ENCODE measurements around the gene FAM83D. TPM values are rescaled to one million over a fixed set of nuclear protein-coding genes. Genes with fewer than 3 reads are reported as not detected.

FAM83D gene
- total RNA-seq, 1 donor from 2014 or later = 0.53 TPM

DNA sequence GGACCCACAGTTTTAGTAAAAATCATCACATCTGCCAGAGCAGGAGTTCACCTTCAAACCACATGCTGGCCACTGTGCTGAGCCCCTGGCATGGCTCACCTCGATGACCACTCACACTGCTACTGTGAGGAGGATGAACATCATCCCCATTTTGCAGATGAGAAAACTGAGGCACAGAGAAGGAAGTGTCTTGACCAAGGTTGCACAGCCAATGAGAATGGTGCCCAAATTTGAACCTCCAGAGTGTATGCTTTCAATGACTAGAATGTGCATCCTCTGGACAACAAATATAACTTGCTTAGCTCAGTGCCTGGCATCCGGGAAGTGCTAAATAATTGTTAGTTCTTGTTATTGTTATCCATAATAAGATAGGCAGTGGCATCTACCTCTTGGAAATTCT lies 37.2 kb upstream of the FAM83D start:
- Histone ChIP-seq H3K9me3 (no peaks in the 10 kb centered on the region), H3K36me3 (no peaks in the 10 kb centered on the region), H3K4me3 (no peak overlapping the region), H3K27ac (no peak overlapping the region), H3K27me3 (no peaks in the 10 kb centered on the region), H3K4me1 (peaks cover 0 to 2% of the 10 kb centered on the region in 2 donors)
- intact Hi-C loops (cut with DNase I) = no loop called here
- DNase-seq (ENCODE audit: low spot score in 2 of 2) = no peak
- TF ChIP-seq, protein P1, sequence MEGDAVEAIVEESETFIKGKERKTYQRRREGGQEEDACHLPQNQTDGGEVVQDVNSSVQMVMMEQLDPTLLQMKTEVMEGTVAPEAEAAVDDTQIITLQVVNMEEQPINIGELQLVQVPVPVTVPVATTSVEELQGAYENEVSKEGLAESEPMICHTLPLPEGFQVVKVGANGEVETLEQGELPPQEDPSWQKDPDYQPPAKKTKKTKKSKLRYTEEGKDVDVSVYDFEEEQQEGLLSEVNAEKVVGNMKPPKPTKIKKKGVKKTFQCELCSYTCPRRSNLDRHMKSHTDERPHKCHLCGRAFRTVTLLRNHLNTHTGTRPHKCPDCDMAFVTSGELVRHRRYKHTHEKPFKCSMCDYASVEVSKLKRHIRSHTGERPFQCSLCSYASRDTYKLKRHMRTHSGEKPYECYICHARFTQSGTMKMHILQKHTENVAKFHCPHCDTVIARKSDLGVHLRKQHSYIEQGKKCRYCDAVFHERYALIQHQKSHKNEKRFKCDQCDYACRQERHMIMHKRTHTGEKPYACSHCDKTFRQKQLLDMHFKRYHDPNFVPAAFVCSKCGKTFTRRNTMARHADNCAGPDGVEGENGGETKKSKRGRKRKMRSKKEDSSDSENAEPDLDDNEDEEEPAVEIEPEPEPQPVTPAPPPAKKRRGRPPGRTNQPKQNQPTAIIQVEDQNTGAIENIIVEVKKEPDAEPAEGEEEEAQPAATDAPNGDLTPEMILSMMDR (IDR thresholded peaks at IDR 0.05) = no peak

DNA sequence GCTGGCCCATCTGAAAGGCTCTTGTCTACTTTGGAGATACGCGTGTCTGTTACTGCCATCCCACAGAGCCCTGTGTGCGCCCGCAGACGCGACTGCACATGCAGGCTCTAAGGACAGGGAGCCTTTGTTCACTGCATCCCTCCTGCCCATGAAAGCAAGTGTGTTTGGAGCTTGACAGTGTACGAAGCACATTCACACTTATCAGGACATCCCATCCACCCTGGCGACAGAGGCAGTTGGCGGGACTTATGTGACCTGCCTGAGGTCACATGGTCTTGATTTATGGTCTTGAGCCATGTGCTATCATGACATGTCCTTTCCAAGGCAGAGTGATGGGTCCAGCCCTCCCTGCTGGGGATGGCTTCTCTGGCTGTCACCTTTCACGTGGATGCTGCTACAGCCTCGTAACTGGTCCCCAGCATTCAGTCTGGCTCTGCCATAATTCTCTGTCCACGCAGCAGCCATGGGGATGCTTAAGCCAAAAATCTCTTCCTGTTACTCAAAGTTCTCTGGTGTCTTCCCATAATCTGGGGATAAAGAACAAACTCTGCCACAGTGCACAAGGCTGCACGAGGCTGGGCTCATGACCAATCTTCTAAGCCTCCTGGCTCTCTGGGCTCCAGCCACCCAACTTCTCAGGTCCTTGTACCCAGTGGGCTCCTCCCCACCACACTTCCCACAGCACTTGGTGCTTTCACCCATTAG lies 36.3 kb upstream of the FAM83D start:
- no peaks in the 10 kb centered on the region for H3K9me3 ChIP-seq
- H3K27me3 ChIP-seq = no peaks in the 10 kb centered on the region
- intact Hi-C loops (cut with DNase I) = loop anchor here (10.0 kb wide), 1 partner anchor 75 kb away; no protein-coding TSS in a partner anchor
- no peak overlapping the region for H3K27ac ChIP-seq
- TF ChIP-seq, protein P1 (IDR thresholded peaks at IDR 0.05) = no peak
- DNase-seq (ENCODE audit: low spot score in 2 of 2) = no peak
- H3K4me1 ChIP-seq = peaks cover 0 to 2% of the 10 kb centered on the region in 2 donors
- no peak overlapping the region for H3K4me3 ChIP-seq
- no peaks in the 10 kb centered on the region for H3K36me3 ChIP-seq

DNA sequence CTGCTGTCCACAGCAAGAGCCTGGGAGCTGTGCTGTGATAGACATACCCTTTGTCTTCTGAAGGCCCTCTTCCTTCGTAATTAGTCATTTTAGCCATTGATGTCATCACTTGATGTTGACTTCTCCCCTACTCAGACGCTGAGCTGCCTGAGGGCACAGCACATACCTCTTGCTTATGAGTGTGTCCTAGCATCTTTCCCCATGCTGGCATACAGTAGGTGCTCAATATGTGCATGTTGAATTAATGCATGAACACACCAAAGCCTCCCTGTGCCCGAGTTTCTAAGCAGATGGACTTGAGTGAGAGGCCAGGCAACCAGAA lies 35.8 kb upstream of the FAM83D start:
- intact Hi-C loops (cut with DNase I) = loop anchor here (10.0 kb wide), 1 partner anchor 76 kb away; no protein-coding TSS in a partner anchor

DNA sequence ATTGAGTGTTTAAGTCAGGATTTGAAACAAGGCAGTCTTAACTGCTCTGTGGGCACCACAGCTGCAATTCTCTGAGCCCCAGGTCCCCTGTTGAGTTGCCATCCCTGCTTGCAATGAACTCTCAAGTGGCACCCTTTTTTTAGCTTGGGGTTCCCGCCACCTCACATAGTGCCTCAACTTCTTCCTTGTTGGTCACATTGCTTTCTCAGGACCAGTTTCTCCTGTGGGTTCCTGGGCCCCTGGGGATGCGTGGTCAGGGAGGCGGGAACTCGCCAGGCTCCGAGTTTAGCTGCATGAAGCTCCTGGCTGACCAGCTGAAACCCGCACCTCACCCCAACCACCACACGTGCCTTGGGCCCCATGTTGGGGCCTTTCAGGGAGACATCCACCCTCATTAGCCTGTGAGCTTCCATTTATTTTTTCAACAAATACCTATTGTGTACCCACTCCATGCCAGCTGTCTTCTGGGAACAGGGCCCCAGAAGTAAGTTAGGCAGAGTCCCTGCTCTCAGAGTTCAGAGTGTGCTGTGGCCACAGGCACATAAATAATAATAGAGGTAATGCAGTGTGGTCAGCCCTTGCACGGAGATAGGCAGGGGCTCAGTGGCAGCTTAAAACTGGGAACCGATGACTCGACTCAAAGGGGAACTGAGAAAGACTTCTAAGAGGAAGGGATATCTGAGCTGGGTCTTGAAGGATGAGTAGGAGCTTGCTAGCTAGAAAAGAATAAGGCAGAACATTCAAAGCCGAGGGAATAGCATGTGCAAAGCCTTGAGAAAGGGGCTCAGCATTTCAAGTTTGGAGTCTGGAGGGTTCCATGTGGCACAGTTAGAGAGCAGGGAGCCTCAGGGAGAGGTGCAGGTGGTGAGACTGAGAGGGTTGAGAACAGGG lies 33.9 kb upstream of the FAM83D start:
- H3K27me3 ChIP-seq = no peaks in the 10 kb centered on the region
- H3K27ac ChIP-seq = no peak overlapping the region
- no peak for DNase-seq (ENCODE audit: low spot score in 2 of 2)
- H3K9me3 ChIP-seq = no peaks in the 10 kb centered on the region
- intact Hi-C loops (cut with DNase I) = loop anchor here (10.0 kb wide), 1 partner anchor 78 kb away; no protein-coding TSS in a partner anchor
- no peak overlapping the region for H3K4me3 ChIP-seq
- no peaks in the 10 kb centered on the region for H3K36me3 ChIP-seq
- H3K4me1 ChIP-seq = peaks cover 0 to 2% of the 10 kb centered on the region in 2 donors
- TF ChIP-seq, protein P1 (IDR thresholded peaks at IDR 0.05) = no peak

More for the DNA sequence above, 35.8 kb upstream of the FAM83D start:
- Histone ChIP-seq H3K36me3 (no peaks in the 10 kb centered on the region), H3K4me1 (peaks cover 0 to 2% of the 10 kb centered on the region in 2 donors), H3K27ac (no peak overlapping the region), H3K27me3 (no peaks in the 10 kb centered on the region), H3K4me3 (no peak overlapping the region), H3K9me3 (no peaks in the 10 kb centered on the region)
- DNase-seq (ENCODE audit: low spot score in 2 of 2) = no peak
- TF ChIP-seq, protein P1 (IDR thresholded peaks at IDR 0.05) = no peak

DNA sequence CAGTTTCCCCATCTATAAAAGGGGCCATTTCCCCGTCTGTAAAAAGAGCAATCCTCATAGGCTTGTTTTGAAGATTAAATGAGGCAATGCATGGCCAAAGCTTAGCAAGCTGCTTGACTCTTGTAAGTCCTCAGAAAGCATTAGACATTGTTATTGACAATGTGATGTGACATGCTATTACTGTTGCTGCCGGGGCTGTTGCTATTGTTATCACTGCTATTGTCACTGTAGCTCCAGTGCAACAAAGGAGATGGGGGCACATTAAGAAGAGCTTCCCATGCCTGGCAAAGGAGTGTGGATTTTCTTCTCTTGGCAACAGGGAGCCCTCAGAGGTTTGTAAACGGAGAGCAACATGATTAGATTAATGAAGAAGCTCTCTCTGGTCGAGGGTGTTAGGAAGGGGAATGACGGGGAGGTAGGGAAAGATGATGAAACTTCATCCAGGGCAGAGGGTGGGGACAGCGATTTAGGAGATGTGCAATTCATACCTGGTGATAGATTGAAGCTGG lies 33.1 kb upstream of the FAM83D start:
- H3K27ac ChIP-seq = no peak overlapping the region
- intact Hi-C loops (cut with DNase I) = loop anchor here (10.0 kb wide), 1 partner anchor 78 kb away; no protein-coding TSS in a partner anchor

More for the DNA sequence above, 33.1 kb upstream of the FAM83D start:
- H3K36me3 ChIP-seq = no peaks in the 10 kb centered on the region
- no peak for DNase-seq (ENCODE audit: low spot score in 2 of 2)
- H3K4me1 ChIP-seq = peaks cover 0 to 2% of the 10 kb centered on the region in 2 donors
- no peaks in the 10 kb centered on the region for H3K27me3 ChIP-seq
- no peak overlapping the region for H3K4me3 ChIP-seq
- TF ChIP-seq, protein P1 (IDR thresholded peaks at IDR 0.05) = no peak
- no peaks in the 10 kb centered on the region for H3K9me3 ChIP-seq

Data from ascending aorta (tissue), 2 donors.